HUES48 (cell line): ENCODE measurements around the gene TCTN1.
"Not testable (repeated sequence)": the region's sequence is repeated elsewhere in the genome, so short reads cannot be mapped to it uniquely, and the experiment has no call there.

Experiments
- H3K27ac ChIP-seq: one replicate; pipeline ENCODE4 v1.7.0; 2013; ENCODE audit warnings: low read depth, low read length, inconsistent platforms
- H3K27me3 ChIP-seq: 2 replicates; pipeline ENCODE4 v1.6.1; 2013; ENCODE audit warnings: mild to moderate bottlenecking, low read length; ENCODE audit not compliant: control insufficient read depth, insufficient read depth
- H3K36me3 ChIP-seq: 2 replicates; pipeline ENCODE4 v1.6.1; 2013; ENCODE audit warnings: low read length; ENCODE audit not compliant: control insufficient read depth, insufficient read depth
- H3K4me1 ChIP-seq: 2 replicates; pipeline ENCODE4 v1.6.1; 2013; ENCODE audit warnings: mild to moderate bottlenecking, low read length; ENCODE audit not compliant: control insufficient read depth, insufficient read depth
- H3K4me3 ChIP-seq: 2 replicates; pipeline ENCODE4 v1.5.1; 2013; ENCODE audit warnings: mild to moderate bottlenecking, low read depth, low read length
- H3K9ac ChIP-seq: 2 replicates; pipeline ENCODE4 v1.6.1; 2013; ENCODE audit warnings: mild to moderate bottlenecking, low read depth, low read length, moderate library complexity
- H3K9me3 ChIP-seq: 2 replicates; pipeline ENCODE4 v1.6.1; 2013; ENCODE audit warnings: low read length; ENCODE audit not compliant: control insufficient read depth, insufficient read depth

The TCTN1 gene

GRCh38 chr12:110590059-110590458 is 23.9 kb upstream of the TCTN1 start:
- Histone ChIP-seq H3K36me3 (no peaks in the 10 kb centered on the region), H3K4me3 (no peak overlapping the region), H3K27me3 (no peaks in the 10 kb centered on the region), H3K27ac (no peak overlapping the region), H3K9ac (no peak overlapping the region), H3K4me1 (peaks cover 14% of the 10 kb centered on the region), H3K9me3 (no peaks in the 10 kb centered on the region)

- Histone ChIP-seq H3K27ac (no peak overlapping the region), H3K4me3 (no peak overlapping the region), H3K4me1 (peaks cover 6% of the 10 kb centered on the region; the same call in 1 of the 2 replicates), H3K36me3 (no peaks in the 10 kb centered on the region), H3K9me3 (no peaks in the 10 kb centered on the region), H3K27me3 (no peaks in the 10 kb centered on the region), H3K9ac (no peak overlapping the region)
Observed at GRCh38 chr12:110590806-110591326, 23.1 kb upstream of the TCTN1 start.

GRCh38 chr12:110591451-110592051 is 22.4 kb upstream of the TCTN1 start:
- peaks cover 6% of the 10 kb centered on the region; the same call in 1 of the 2 replicates for H3K4me1 ChIP-seq
- H3K9ac ChIP-seq: no peak overlapping the region
- H3K9me3 ChIP-seq: no peaks in the 10 kb centered on the region
- no peaks in the 10 kb centered on the region for H3K27me3 ChIP-seq
- no peaks in the 10 kb centered on the region for H3K36me3 ChIP-seq
- no peak overlapping the region for H3K4me3 ChIP-seq
- no peak overlapping the region for H3K27ac ChIP-seq

- no peak overlapping the region for H3K4me3 ChIP-seq
- peaks cover 6% of the 10 kb centered on the region; the same call in 1 of the 2 replicates for H3K4me1 ChIP-seq
- no peak overlapping the region for H3K27ac ChIP-seq
- H3K27me3 ChIP-seq: no peaks in the 10 kb centered on the region
- H3K9ac ChIP-seq: no peak overlapping the region
- H3K36me3 ChIP-seq: no peaks in the 10 kb centered on the region
- H3K9me3 ChIP-seq: no peaks in the 10 kb centered on the region
Observed at GRCh38 chr12:110592078-110592477, 21.9 kb upstream of the TCTN1 start.

GRCh38 chr12:110592919-110593318 is 21.0 kb upstream of the TCTN1 start:
- H3K9ac ChIP-seq, H3K4me1 ChIP-seq, H3K9me3 ChIP-seq, H3K27ac ChIP-seq, H3K36me3 ChIP-seq, H3K4me3 ChIP-seq, H3K27me3 ChIP-seq: not testable (repeated sequence)

- Histone ChIP-seq H3K27me3 (no peaks in the 10 kb centered on the region), H3K4me3 (no peak overlapping the region), H3K9ac (no peak overlapping the region), H3K36me3 (no peaks in the 10 kb centered on the region), H3K27ac (no peak overlapping the region), H3K4me1 (no peaks in the 10 kb centered on the region), H3K9me3 (no peaks in the 10 kb centered on the region)
Observed at GRCh38 chr12:110597885-110598284, 16.0 kb upstream of the TCTN1 start.

GRCh38 chr12:110599334-110599733 is 14.6 kb upstream of the TCTN1 start:
- Histone ChIP-seq H3K4me3 (no peak overlapping the region), H3K36me3 (no peaks in the 10 kb centered on the region), H3K9ac (no peak overlapping the region)

GRCh38 chr12:110600254-110600653 is 13.7 kb upstream of the TCTN1 start:
- Histone ChIP-seq H3K27me3 (no peaks in the 10 kb centered on the region), H3K4me1 (no peaks in the 10 kb centered on the region), H3K36me3 (no peaks in the 10 kb centered on the region), H3K4me3 (no peak overlapping the region), H3K27ac (no peak overlapping the region), H3K9ac (no peak overlapping the region), H3K9me3 (no peaks in the 10 kb centered on the region)

More at GRCh38 chr12:110599334-110599733, 14.6 kb upstream of the TCTN1 start:
- Histone ChIP-seq H3K4me1 (no peaks in the 10 kb centered on the region), H3K9me3 (no peaks in the 10 kb centered on the region), H3K27ac (no peak overlapping the region), H3K27me3 (no peaks in the 10 kb centered on the region)

- not testable (repeated sequence) for H3K4me3 ChIP-seq, H3K27ac ChIP-seq, H3K36me3 ChIP-seq, H3K9me3 ChIP-seq, H3K9ac ChIP-seq, H3K27me3 ChIP-seq, H3K4me1 ChIP-seq
Observed at GRCh38 chr12:110602085-110602814, 11.7 kb upstream of the TCTN1 start.

- H3K27me3 ChIP-seq: no peaks in the 10 kb centered on the region
- H3K27ac ChIP-seq: no peak overlapping the region
- H3K4me1 ChIP-seq: no peaks in the 10 kb centered on the region
- no peaks in the 10 kb centered on the region for H3K9me3 ChIP-seq
- no peak overlapping the region for H3K9ac ChIP-seq
- H3K4me3 ChIP-seq: no peak overlapping the region
- H3K36me3 ChIP-seq: no peaks in the 10 kb centered on the region
Observed at GRCh38 chr12:110606253-110606611, 7.7 kb upstream of the TCTN1 start.

GRCh38 chr12:110613071-110613770 is 708 bp upstream of the TCTN1 start:
- Histone ChIP-seq H3K4me1 (0 out of 2 replicates have a peak, but pooled peaks cover 4% of the 10 kb centered on the region), H3K36me3 (no peaks in the 10 kb centered on the region), H3K9me3 (no peaks in the 10 kb centered on the region), H3K27ac (no peak overlapping the region), H3K27me3 (no peaks in the 10 kb centered on the region), H3K9ac (peak overlapping the region; percentile 39; the same call in 1 of the 2 replicates), H3K4me3 (peak overlapping the region; percentile 75)
